ENCODE results near the gene BACE2.

DNA sequence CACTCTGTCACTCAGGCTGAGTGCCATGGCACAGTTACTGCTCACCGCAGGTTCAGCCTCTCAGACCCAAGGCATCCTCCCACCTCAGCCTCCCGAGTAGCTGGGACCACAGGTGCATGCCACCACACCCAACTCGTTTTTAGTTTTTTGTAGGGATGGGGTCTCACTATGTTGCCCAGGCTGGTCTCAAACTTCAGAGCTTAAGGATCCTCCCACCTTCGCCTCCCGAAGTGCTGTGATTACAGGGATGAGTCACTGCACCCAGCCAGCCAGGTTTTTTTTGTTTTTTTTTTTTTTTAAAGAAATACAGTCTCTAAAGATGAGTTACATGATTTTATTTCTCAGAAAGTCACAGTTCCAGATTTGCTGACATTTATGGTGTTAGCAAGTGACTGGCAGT is 29.0 kb downstream of the BACE2 start:
- TF ChIP-seq, protein P1, sequence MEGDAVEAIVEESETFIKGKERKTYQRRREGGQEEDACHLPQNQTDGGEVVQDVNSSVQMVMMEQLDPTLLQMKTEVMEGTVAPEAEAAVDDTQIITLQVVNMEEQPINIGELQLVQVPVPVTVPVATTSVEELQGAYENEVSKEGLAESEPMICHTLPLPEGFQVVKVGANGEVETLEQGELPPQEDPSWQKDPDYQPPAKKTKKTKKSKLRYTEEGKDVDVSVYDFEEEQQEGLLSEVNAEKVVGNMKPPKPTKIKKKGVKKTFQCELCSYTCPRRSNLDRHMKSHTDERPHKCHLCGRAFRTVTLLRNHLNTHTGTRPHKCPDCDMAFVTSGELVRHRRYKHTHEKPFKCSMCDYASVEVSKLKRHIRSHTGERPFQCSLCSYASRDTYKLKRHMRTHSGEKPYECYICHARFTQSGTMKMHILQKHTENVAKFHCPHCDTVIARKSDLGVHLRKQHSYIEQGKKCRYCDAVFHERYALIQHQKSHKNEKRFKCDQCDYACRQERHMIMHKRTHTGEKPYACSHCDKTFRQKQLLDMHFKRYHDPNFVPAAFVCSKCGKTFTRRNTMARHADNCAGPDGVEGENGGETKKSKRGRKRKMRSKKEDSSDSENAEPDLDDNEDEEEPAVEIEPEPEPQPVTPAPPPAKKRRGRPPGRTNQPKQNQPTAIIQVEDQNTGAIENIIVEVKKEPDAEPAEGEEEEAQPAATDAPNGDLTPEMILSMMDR (IDR thresholded peaks at IDR 0.05; ENCODE audit: poor library complexity) = no peak
- no peak for TF ChIP-seq EZH2 (IDR thresholded peaks at IDR 0.05; ENCODE audit: borderline replicate concordance)
